Mesendoderm (in vitro differentiated cells): ENCODE data around the gene AKTIP.

Source experiments
- DNase-seq: peaks from one replicate; pipeline ENCODE4 v3.0.0; 2013
- H2AK5ac ChIP-seq: 2 replicates; pipeline ENCODE4 v1.6.1; 2013; ENCODE audit warnings: low read length, inconsistent platforms
- H2BK120ac ChIP-seq: 2 replicates; pipeline ENCODE4 v1.6.1; 2013; ENCODE audit warnings: low read depth, mild to moderate bottlenecking, low read length, moderate library complexity, mixed read lengths
- H2BK15ac ChIP-seq: replicated peaks from 2 replicates; pipeline ENCODE4 v1.6.1; 2013; ENCODE audit warnings: low read depth, mild to moderate bottlenecking, moderate library complexity
- H2BK5ac ChIP-seq: 2 replicates; pipeline ENCODE4 v1.6.1; 2013; ENCODE audit warnings: low read length, inconsistent platforms
- H3K18ac ChIP-seq: 2 replicates; pipeline ENCODE4 v1.6.1; 2013; ENCODE audit warnings: mild to moderate bottlenecking, low read length, mixed read lengths
- H3K23ac ChIP-seq: one replicate; pipeline ENCODE4 v1.6.1; 2013; ENCODE audit warnings: low read length
- H3K27ac ChIP-seq: 2 replicates; pipeline ENCODE4 v1.5.1; 2013; ENCODE audit warnings: low read depth, mild to moderate bottlenecking, inconsistent platforms, low read length, moderate library complexity
- H3K27me3 ChIP-seq: 2 replicates; pipeline ENCODE4 v1.6.1; 2013; ENCODE audit warnings: low read length, control low read depth, mild to moderate bottlenecking, inconsistent platforms; ENCODE audit not compliant: insufficient read depth, poor library complexity
- H3K36me3 ChIP-seq: 2 replicates; pipeline ENCODE4 v1.6.1; 2013; ENCODE audit warnings: low read length, inconsistent platforms; ENCODE audit not compliant: control insufficient read depth, insufficient read depth
- H3K4ac ChIP-seq: one replicate; pipeline ENCODE4 v1.6.1; 2013; ENCODE audit warnings: low read depth, mild to moderate bottlenecking, low read length, moderate library complexity
- H3K4me1 ChIP-seq: 2 replicates; pipeline ENCODE4 v1.6.1; 2013; ENCODE audit warnings: low read depth, low read length, inconsistent platforms; ENCODE audit not compliant: control insufficient read depth
- H3K4me2 ChIP-seq: 2 replicates; pipeline ENCODE4 v1.6.1; 2013; ENCODE audit warnings: low read length
- H3K4me3 ChIP-seq: 2 replicates; pipeline ENCODE4 v1.5.1; 2013; ENCODE audit warnings: mild to moderate bottlenecking, low read length
- H3K56ac ChIP-seq: one replicate; pipeline ENCODE4 v1.6.1; 2013; ENCODE audit warnings: low read length
- H3K79me1 ChIP-seq: 2 replicates; pipeline ENCODE4 v1.6.1; 2013; ENCODE audit warnings: low read length, inconsistent platforms
- H3K79me2 ChIP-seq: 2 replicates; pipeline ENCODE4 v1.6.1; 2013; ENCODE audit warnings: mild to moderate bottlenecking, low read length; ENCODE audit not compliant: control insufficient read depth, insufficient read depth
- H3K9ac ChIP-seq: 2 replicates; pipeline ENCODE4 v1.6.1; 2013; ENCODE audit warnings: low read length, inconsistent platforms
- H4K5ac ChIP-seq: one replicate; pipeline ENCODE4 v1.6.1; 2013; ENCODE audit warnings: low read length
- H4K8ac ChIP-seq: one replicate; pipeline ENCODE4 v1.6.1; 2013; ENCODE audit warnings: low read depth, mild to moderate bottlenecking, control low read depth, low read length, moderate library complexity
- WGBS: extraction: QIAGEN DNeasy Blood & Tissue Kit; methylation state at CpG from one replicate; pipeline ENCODE4 v1.1.7; 2013; ENCODE audit warnings: low lambda C conversion rate, missing lambda C conversion rate; ENCODE audit not compliant: insufficient coverage; ENCODE audit errors: extremely low coverage; 5-methylcytosine and 5-hydroxymethylcytosine counted together

Gene AKTIP

GRCh38 chr16:53465606-53466280 lies 37.3 kb downstream of the AKTIP start:
- Histone ChIP-seq H3K18ac (no peak overlapping the region), H3K4me2 (no peak overlapping the region), H2BK15ac (no peak overlapping the region), H3K27ac (no peak overlapping the region), H3K79me2 (no peaks in the 10 kb centered on the region), H2BK120ac (no peak overlapping the region), H3K79me1 (no peaks in the 10 kb centered on the region), H2AK5ac (no peak overlapping the region), H3K27me3 (no peaks in the 10 kb centered on the region), H3K36me3 (no peaks in the 10 kb centered on the region), H3K4me3 (no peak overlapping the region), H2BK5ac (no peak overlapping the region), H3K4ac (no peak overlapping the region), H4K8ac (no peak overlapping the region), H3K23ac (no peak overlapping the region), H3K9ac (no peak overlapping the region), H3K4me1 (no peaks in the 10 kb centered on the region), H3K56ac (no peak overlapping the region), H4K5ac (no peak overlapping the region)
- no peak for DNase-seq
- WGBS: no CpG with 5 or more reads among the region's 6 CpGs

DNA sequence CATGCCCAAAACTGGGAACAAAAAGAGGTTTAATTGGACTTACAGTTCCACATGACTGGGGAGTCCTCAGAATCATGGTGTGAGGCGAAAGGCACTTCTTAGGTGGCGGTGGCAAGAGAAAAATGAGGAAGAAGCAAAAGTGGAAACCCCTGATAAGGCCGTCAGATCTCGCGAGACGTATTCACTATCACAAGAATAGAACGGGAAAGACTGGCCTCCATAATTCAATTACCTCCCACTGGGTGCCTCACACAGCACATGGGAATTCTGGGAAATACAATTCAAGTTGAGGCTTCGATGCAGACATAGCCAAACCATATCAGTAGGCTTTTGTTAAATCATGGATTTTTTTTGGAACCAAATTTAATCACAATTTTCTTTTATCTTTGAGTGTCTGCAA lies 44.4 kb downstream of the AKTIP start:
- H3K79me2 ChIP-seq: no peaks in the 10 kb centered on the region
- H4K5ac ChIP-seq: no peak overlapping the region
- no peak overlapping the region for H2BK15ac ChIP-seq
- no peak overlapping the region for H3K23ac ChIP-seq
- no peak overlapping the region for H2BK5ac ChIP-seq
- H3K9ac ChIP-seq: no peak overlapping the region
- H4K8ac ChIP-seq: no peak overlapping the region
- peaks cover 2% of the 10 kb centered on the region for H3K4me1 ChIP-seq
- no peaks in the 10 kb centered on the region for H3K36me3 ChIP-seq
- DNase-seq: peak; percentile 58
- H3K4ac ChIP-seq: no peak overlapping the region
- H3K4me2 ChIP-seq: no peak overlapping the region
- no peaks in the 10 kb centered on the region for H3K27me3 ChIP-seq
- no peaks in the 10 kb centered on the region for H3K79me1 ChIP-seq
- no peak overlapping the region for H3K56ac ChIP-seq
- no peak overlapping the region for H3K4me3 ChIP-seq
- H2AK5ac ChIP-seq: no peak overlapping the region
- no CpG with 5 or more reads among the region's 8 CpGs for WGBS
- H2BK120ac ChIP-seq: no peak overlapping the region
- H3K27ac ChIP-seq: no peak overlapping the region
- H3K18ac ChIP-seq: no peak overlapping the region

- Histone ChIP-seq H3K4me3 (no peak overlapping the region), H4K8ac (no peak overlapping the region), H3K4me2 (no peak overlapping the region), H4K5ac (no peak overlapping the region), H3K4ac (no peak overlapping the region), H3K9ac (no peak overlapping the region), H2BK120ac (no peak overlapping the region), H3K36me3 (no peaks in the 10 kb centered on the region), H3K4me1 (peaks cover 2% of the 10 kb centered on the region), H3K27ac (no peak overlapping the region), H3K23ac (no peak overlapping the region), H3K79me1 (no peaks in the 10 kb centered on the region), H3K79me2 (no peaks in the 10 kb centered on the region), H2BK15ac (no peak overlapping the region), H2BK5ac (no peak overlapping the region), H3K56ac (no peak overlapping the region), H3K18ac (no peak overlapping the region), H2AK5ac (no peak overlapping the region), H3K27me3 (no peaks in the 10 kb centered on the region)
- no CpG with 5 or more reads among the region's 2 CpGs for WGBS
- peak; percentile 36 for DNase-seq
These were observed 45.3 kb downstream of the AKTIP start for GRCh38 chr16:53457670-53458069.

GRCh38 chr16:53456625-53457024 lies 46.4 kb downstream of the AKTIP start:
- H2BK5ac ChIP-seq: no peak overlapping the region
- H2BK120ac ChIP-seq: no peak overlapping the region
- no peak overlapping the region for H4K5ac ChIP-seq
- no CpG with 5 or more reads among the region's 2 CpGs for WGBS
- H3K18ac ChIP-seq: no peak overlapping the region
- no peak overlapping the region for H3K4me2 ChIP-seq
- no peaks in the 10 kb centered on the region for H3K79me2 ChIP-seq
- no peak overlapping the region for H3K27ac ChIP-seq
- H3K23ac ChIP-seq: no peak overlapping the region
- H3K4me1 ChIP-seq: peaks cover 2% of the 10 kb centered on the region
- H3K4me3 ChIP-seq: no peak overlapping the region
- no peaks in the 10 kb centered on the region for H3K79me1 ChIP-seq
- no peak overlapping the region for H3K56ac ChIP-seq
- no peak overlapping the region for H3K4ac ChIP-seq
- DNase-seq: peak; percentile 5
- no peaks in the 10 kb centered on the region for H3K36me3 ChIP-seq
- H3K9ac ChIP-seq: no peak overlapping the region
- no peak overlapping the region for H4K8ac ChIP-seq
- no peaks in the 10 kb centered on the region for H3K27me3 ChIP-seq
- no peak overlapping the region for H2BK15ac ChIP-seq
- H2AK5ac ChIP-seq: no peak overlapping the region

DNA sequence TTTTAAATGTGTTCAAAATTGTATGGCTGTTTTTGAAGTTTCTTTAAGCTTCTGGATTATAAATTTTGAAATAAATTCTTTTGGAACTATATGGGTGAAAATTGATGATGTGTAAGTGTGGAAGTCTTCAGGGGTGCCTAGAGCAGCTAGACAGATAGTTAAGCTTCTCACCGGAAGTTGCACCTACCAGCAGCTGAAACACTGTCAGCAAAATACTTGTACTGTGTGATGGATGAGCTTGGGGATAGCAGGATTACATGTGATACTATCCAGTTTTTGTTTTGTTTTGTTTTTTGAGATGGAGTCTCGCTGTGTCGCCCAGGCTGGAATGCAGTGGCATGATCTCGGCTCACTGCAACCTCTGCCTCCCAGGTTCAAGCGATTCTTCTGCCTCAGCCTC lies 49.1 kb downstream of the AKTIP start:
- H2BK5ac ChIP-seq: no peak overlapping the region
- peaks cover 2% of the 10 kb centered on the region for H3K4me1 ChIP-seq
- no peak overlapping the region for H4K8ac ChIP-seq
- WGBS: no CpG with 5 or more reads among the region's 5 CpGs
- H3K79me2 ChIP-seq: no peaks in the 10 kb centered on the region
- H3K4me2 ChIP-seq: no peak overlapping the region
- no peaks in the 10 kb centered on the region for H3K36me3 ChIP-seq
- H3K27ac ChIP-seq: no peak overlapping the region
- no peaks in the 10 kb centered on the region for H3K27me3 ChIP-seq
- H3K4ac ChIP-seq: no peak overlapping the region
- no peak overlapping the region for H2BK15ac ChIP-seq
- no peak overlapping the region for H4K5ac ChIP-seq
- no peak overlapping the region for H2AK5ac ChIP-seq
- H3K18ac ChIP-seq: no peak overlapping the region
- no peak for DNase-seq
- H2BK120ac ChIP-seq: no peak overlapping the region
- no peaks in the 10 kb centered on the region for H3K79me1 ChIP-seq
- H3K23ac ChIP-seq: no peak overlapping the region
- no peak overlapping the region for H3K56ac ChIP-seq
- H3K9ac ChIP-seq: no peak overlapping the region
- no peak overlapping the region for H3K4me3 ChIP-seq
